Measurements from ENCODE around the gene CAB39. TPM values are rescaled to one million over a fixed set of nuclear protein-coding genes. Genes with fewer than 3 reads are reported as not detected.

CAB39 gene
- 37.2 TPM for polyA plus RNA-seq (2013, experiment 1 of 2)
- 35.8 TPM for polyA plus RNA-seq (2013, experiment 2 of 2)

GRCh38 chr2:230712443-230713330 is at the start of gene CAB39:
TSS of gene CAB39 (plus strand) at chr2:230712842. CDS start at chr2:230760002, 47,160 bp downstream.
- 1% methylated on average over 110 of the region's 110 CpGs for WGBS
- Histone ChIP-seq H3K27me3 (ENCODE audit: insufficient read depth, low read length) (no peaks in the 10 kb centered on the region), H3K4me1 (ENCODE audit: insufficient read depth, low read length) (peaks cover 24% of the 10 kb centered on the region), H3K9me3 (ENCODE audit: insufficient read depth, low read depth, low read length) (no peaks in the 10 kb centered on the region), H3K36me3 (ENCODE audit: insufficient read depth, low read length) (no peaks in the 10 kb centered on the region; the same call in 1 of the 2 replicates), H3K9ac (ENCODE audit: low read depth, low read length) (peak within 1 kb of the TSS; percentile 78), H3K27ac (ENCODE audit: low read depth, low read length) (peak within 1 kb of the TSS; percentile 48; the same call in 1 of the 2 replicates), H3K4me3 (ENCODE audit: low read length) (peak within 1 kb of the TSS; percentile 90)

- no peaks in the 10 kb centered on the region for H3K9me3 ChIP-seq (ENCODE audit: insufficient read depth, low read depth, low read length)
- no peaks in the 10 kb centered on the region for H3K36me3 ChIP-seq (ENCODE audit: insufficient read depth, low read length)
- peaks cover 26% of the 10 kb centered on the region for H3K4me1 ChIP-seq (ENCODE audit: insufficient read depth, low read length)
- H3K9ac ChIP-seq (ENCODE audit: low read depth, low read length) = no peak overlapping the region
- H3K4me3 ChIP-seq (ENCODE audit: low read length) = no peak overlapping the region
- H3K27ac ChIP-seq (ENCODE audit: low read depth, low read length) = no peak overlapping the region
- WGBS = 88% methylated on average over 3 of the region's 4 CpGs
- no peaks in the 10 kb centered on the region for H3K27me3 ChIP-seq (ENCODE audit: insufficient read depth, low read length)
Observed at GRCh38 chr2:230664128-230664527, 48.5 kb upstream of the CAB39 start.

GRCh38 chr2:230664844-230665243 is 47.8 kb upstream of the CAB39 start:
- no peak overlapping the region for H3K9ac ChIP-seq (ENCODE audit: low read depth, low read length)
- H3K27me3 ChIP-seq (ENCODE audit: insufficient read depth, low read length) = no peaks in the 10 kb centered on the region
- H3K4me1 ChIP-seq (ENCODE audit: insufficient read depth, low read length) = peaks cover 28% of the 10 kb centered on the region
- H3K27ac ChIP-seq (ENCODE audit: low read depth, low read length) = no peak overlapping the region
- no peaks in the 10 kb centered on the region for H3K36me3 ChIP-seq (ENCODE audit: insufficient read depth, low read length)
- WGBS = 83% methylated on average over 7 of the region's 7 CpGs
- H3K9me3 ChIP-seq (ENCODE audit: insufficient read depth, low read depth, low read length) = no peaks in the 10 kb centered on the region
- H3K4me3 ChIP-seq (ENCODE audit: low read length) = no peak overlapping the region

- Histone ChIP-seq H3K27ac (ENCODE audit: low read depth, low read length) (no peak overlapping the region), H3K36me3 (ENCODE audit: insufficient read depth, low read length) (no peaks in the 10 kb centered on the region), H3K9ac (ENCODE audit: low read depth, low read length) (no peak overlapping the region), H3K4me3 (ENCODE audit: low read length) (no peak overlapping the region), H3K9me3 (ENCODE audit: insufficient read depth, low read depth, low read length) (no peaks in the 10 kb centered on the region), H3K27me3 (ENCODE audit: insufficient read depth, low read length) (no peaks in the 10 kb centered on the region), H3K4me1 (ENCODE audit: insufficient read depth, low read length) (peaks cover 28% of the 10 kb centered on the region)
- 83% methylated on average over 8 of the region's 8 CpGs for WGBS
Observed at GRCh38 chr2:230665263-230665691, 47.4 kb upstream of the CAB39 start.

- no peak overlapping the region; the same call in 1 of the 2 replicates for H3K27ac ChIP-seq (ENCODE audit: low read depth, low read length)
- H3K4me3 ChIP-seq (ENCODE audit: low read length) = no peak overlapping the region
- 85% methylated on average over 8 of the region's 8 CpGs for WGBS
- no peaks in the 10 kb centered on the region for H3K9me3 ChIP-seq (ENCODE audit: insufficient read depth, low read depth, low read length)
- peaks cover 24% of the 10 kb centered on the region for H3K4me1 ChIP-seq (ENCODE audit: insufficient read depth, low read length)
- no peaks in the 10 kb centered on the region for H3K27me3 ChIP-seq (ENCODE audit: insufficient read depth, low read length)
- no peaks in the 10 kb centered on the region for H3K36me3 ChIP-seq (ENCODE audit: insufficient read depth, low read length)
- H3K9ac ChIP-seq (ENCODE audit: low read depth, low read length) = no peak overlapping the region
Observed at GRCh38 chr2:230666446-230666845, 46.2 kb upstream of the CAB39 start.

- Histone ChIP-seq H3K4me1 (ENCODE audit: insufficient read depth, low read length) (peaks cover 24% of the 10 kb centered on the region), H3K27me3 (ENCODE audit: insufficient read depth, low read length) (no peaks in the 10 kb centered on the region), H3K4me3 (ENCODE audit: low read length) (no peak overlapping the region), H3K9ac (ENCODE audit: low read depth, low read length) (no peak overlapping the region), H3K36me3 (ENCODE audit: insufficient read depth, low read length) (no peaks in the 10 kb centered on the region), H3K27ac (ENCODE audit: low read depth, low read length) (peak overlapping the region; percentile 1; the same call in 1 of the 2 replicates), H3K9me3 (ENCODE audit: insufficient read depth, low read depth, low read length) (no peaks in the 10 kb centered on the region)
- 38% methylated on average over 9 of the region's 9 CpGs for WGBS
Observed at GRCh38 chr2:230666885-230667712, 45.5 kb upstream of the CAB39 start.

GRCh38 chr2:230668184-230668938 is 44.3 kb upstream of the CAB39 start:
- no peak overlapping the region for H3K4me3 ChIP-seq (ENCODE audit: low read length)
- H3K4me1 ChIP-seq (ENCODE audit: insufficient read depth, low read length) = peaks cover 24% of the 10 kb centered on the region
- no peak overlapping the region for H3K9ac ChIP-seq (ENCODE audit: low read depth, low read length)
- no peaks in the 10 kb centered on the region for H3K27me3 ChIP-seq (ENCODE audit: insufficient read depth, low read length)
- no peaks in the 10 kb centered on the region for H3K36me3 ChIP-seq (ENCODE audit: insufficient read depth, low read length)
- no peaks in the 10 kb centered on the region for H3K9me3 ChIP-seq (ENCODE audit: insufficient read depth, low read depth, low read length)
- WGBS = 85% methylated on average over 12 of the region's 12 CpGs
- no peak overlapping the region for H3K27ac ChIP-seq (ENCODE audit: low read depth, low read length)

GRCh38 chr2:230668939-230669303 is 43.7 kb upstream of the CAB39 start:
- peaks cover 24% of the 10 kb centered on the region for H3K4me1 ChIP-seq (ENCODE audit: insufficient read depth, low read length)
- H3K27ac ChIP-seq (ENCODE audit: low read depth, low read length) = no peak overlapping the region
- H3K9ac ChIP-seq (ENCODE audit: low read depth, low read length) = no peak overlapping the region
- 88% methylated on average over 1 of the region's 2 CpGs for WGBS
- no peaks in the 10 kb centered on the region for H3K27me3 ChIP-seq (ENCODE audit: insufficient read depth, low read length)
- no peak overlapping the region for H3K4me3 ChIP-seq (ENCODE audit: low read length)
- no peaks in the 10 kb centered on the region for H3K9me3 ChIP-seq (ENCODE audit: insufficient read depth, low read depth, low read length)
- no peaks in the 10 kb centered on the region for H3K36me3 ChIP-seq (ENCODE audit: insufficient read depth, low read length)

- H3K9me3 ChIP-seq (ENCODE audit: insufficient read depth, low read depth, low read length) = no peaks in the 10 kb centered on the region
- no peak overlapping the region for H3K9ac ChIP-seq (ENCODE audit: low read depth, low read length)
- H3K27ac ChIP-seq (ENCODE audit: low read depth, low read length) = no peak overlapping the region
- H3K4me1 ChIP-seq (ENCODE audit: insufficient read depth, low read length) = peaks cover 24% of the 10 kb centered on the region
- no peak overlapping the region for H3K4me3 ChIP-seq (ENCODE audit: low read length)
- H3K27me3 ChIP-seq (ENCODE audit: insufficient read depth, low read length) = no peaks in the 10 kb centered on the region
- H3K36me3 ChIP-seq (ENCODE audit: insufficient read depth, low read length) = no peaks in the 10 kb centered on the region
- 91% methylated on average over 8 of the region's 8 CpGs for WGBS
Observed at GRCh38 chr2:230669386-230669950, 43.2 kb upstream of the CAB39 start.

GRCh38 chr2:230671117-230671516 is 41.5 kb upstream of the CAB39 start:
- H3K27ac ChIP-seq (ENCODE audit: low read depth, low read length) = no peak overlapping the region
- no peak overlapping the region for H3K9ac ChIP-seq (ENCODE audit: low read depth, low read length)
- no peak overlapping the region for H3K4me3 ChIP-seq (ENCODE audit: low read length)
- peaks cover 24% of the 10 kb centered on the region for H3K4me1 ChIP-seq (ENCODE audit: insufficient read depth, low read length)
- no peaks in the 10 kb centered on the region for H3K9me3 ChIP-seq (ENCODE audit: insufficient read depth, low read depth, low read length)
- no peaks in the 10 kb centered on the region for H3K27me3 ChIP-seq (ENCODE audit: insufficient read depth, low read length)
- no peaks in the 10 kb centered on the region for H3K36me3 ChIP-seq (ENCODE audit: insufficient read depth, low read length)
- WGBS = 74% methylated on average over 4 of the region's 4 CpGs

Data from HUES64 (cell line).